Measurements from ENCODE around the gene PDE4DIP.
"Not testable (repeated sequence)": the region's sequence is repeated elsewhere in the genome, so short reads cannot be mapped to it uniquely, and the experiment has no call there.

Gene PDE4DIP

DNA sequence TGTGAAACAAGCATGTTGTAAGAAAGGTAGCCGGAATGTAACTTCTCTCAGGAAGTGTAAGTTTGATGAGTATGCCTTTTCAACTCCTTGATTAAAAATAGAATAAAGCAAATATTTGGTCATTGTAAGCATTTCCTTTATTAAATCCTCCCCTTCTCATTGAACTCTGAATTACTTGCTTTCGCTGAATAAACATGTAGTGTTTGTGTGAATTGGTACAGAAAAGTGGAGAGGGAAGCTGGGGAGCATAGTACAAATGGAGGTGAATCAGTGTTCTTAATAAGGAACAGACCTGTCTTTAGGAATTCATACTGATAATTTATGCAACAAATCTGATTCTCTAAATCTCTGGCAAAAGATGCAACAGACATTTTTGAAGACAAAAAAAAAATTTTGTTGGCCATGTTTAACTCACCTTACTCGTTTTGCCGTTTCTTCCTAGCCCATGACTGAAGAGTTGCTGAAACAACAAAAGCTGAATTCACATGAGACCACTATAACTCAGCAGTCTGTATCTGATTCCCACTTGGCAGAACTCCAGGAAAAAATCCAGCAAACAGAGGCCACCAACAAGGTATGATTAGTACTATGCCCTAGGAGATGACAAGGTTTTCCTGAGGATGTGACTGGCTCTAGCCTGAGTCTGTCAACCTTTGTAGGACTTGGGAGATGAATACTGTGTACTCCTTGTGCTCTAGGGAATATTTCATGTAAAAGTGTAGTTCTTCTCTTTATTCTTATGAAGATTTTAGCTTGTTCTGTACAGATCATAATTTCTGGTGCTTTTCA is 116.2 kb downstream of the PDE4DIP start:
- H3K4me1 Mint-ChIP-seq; ATAC-seq (replicated peaks); H3K36me3 Mint-ChIP-seq; DNase-seq; H3K9me3 Mint-ChIP-seq; H3K27ac Mint-ChIP-seq; H3K4me3 Mint-ChIP-seq; H3K27me3 Mint-ChIP-seq: not testable (repeated sequence)

GRCh38 chr1:148962127-148962857 is 118.1 kb downstream of the PDE4DIP start:
- ATAC-seq (replicated peaks); DNase-seq; H3K4me1 Mint-ChIP-seq; H3K27ac Mint-ChIP-seq; H3K4me3 Mint-ChIP-seq; H3K9me3 Mint-ChIP-seq; H3K27me3 Mint-ChIP-seq; H3K36me3 Mint-ChIP-seq: not testable (repeated sequence)

GRCh38 chr1:148966084-148966483 is 121.9 kb downstream of the PDE4DIP start:
- not testable (repeated sequence) for H3K9me3 Mint-ChIP-seq, H3K4me3 Mint-ChIP-seq, H3K36me3 Mint-ChIP-seq, H3K4me1 Mint-ChIP-seq, H3K27me3 Mint-ChIP-seq, H3K27ac Mint-ChIP-seq
- peak; percentile 79 to 89 for ATAC-seq (replicated peaks)
- DNase-seq, result peak; percentile 9

DNA sequence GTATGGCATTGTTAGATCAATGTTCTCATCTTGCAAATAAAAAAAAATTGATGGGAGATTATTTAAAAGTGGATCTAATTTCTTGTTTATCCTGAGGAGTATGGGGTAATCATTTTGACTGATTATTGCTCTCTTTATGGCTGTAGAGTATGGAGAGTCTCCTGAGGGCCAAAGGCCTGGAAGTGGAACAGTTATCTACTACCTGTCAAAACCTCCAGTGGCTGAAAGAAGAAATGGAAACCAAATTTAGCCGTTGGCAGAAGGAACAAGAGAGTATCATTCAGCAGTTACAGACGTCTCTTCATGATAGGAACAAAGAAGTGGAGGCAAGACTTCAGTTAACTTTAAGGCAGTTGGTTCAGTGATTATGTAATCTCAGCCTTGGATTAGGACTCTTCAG is 123.4 kb downstream of the PDE4DIP start:
- H3K4me3 Mint-ChIP-seq; H3K4me1 Mint-ChIP-seq; H3K27me3 Mint-ChIP-seq; DNase-seq; ATAC-seq (replicated peaks); H3K9me3 Mint-ChIP-seq; H3K36me3 Mint-ChIP-seq; H3K27ac Mint-ChIP-seq: not testable (repeated sequence)

DNA sequence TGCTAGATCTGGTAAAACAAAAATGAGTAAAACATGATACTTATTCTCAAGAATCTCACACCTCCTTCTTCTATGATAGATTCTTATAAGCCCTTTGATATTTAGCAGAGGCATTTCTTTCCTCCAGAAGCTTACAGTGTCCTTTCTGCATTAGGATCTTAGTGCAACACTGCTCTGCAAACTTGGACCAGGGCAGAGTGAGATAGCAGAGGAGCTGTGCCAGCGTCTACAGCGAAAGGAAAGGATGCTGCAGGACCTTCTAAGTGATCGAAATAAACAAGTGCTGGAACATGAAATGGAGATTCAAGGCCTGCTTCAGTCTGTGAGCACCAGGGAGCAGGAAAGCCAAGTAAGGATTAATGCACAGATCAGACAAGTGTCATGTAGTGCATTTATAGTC is 124.5 kb downstream of the PDE4DIP start:
- H3K27ac Mint-ChIP-seq; H3K9me3 Mint-ChIP-seq; H3K36me3 Mint-ChIP-seq; DNase-seq; ATAC-seq (replicated peaks); H3K27me3 Mint-ChIP-seq; H3K4me3 Mint-ChIP-seq; H3K4me1 Mint-ChIP-seq: not testable (repeated sequence)

DNA sequence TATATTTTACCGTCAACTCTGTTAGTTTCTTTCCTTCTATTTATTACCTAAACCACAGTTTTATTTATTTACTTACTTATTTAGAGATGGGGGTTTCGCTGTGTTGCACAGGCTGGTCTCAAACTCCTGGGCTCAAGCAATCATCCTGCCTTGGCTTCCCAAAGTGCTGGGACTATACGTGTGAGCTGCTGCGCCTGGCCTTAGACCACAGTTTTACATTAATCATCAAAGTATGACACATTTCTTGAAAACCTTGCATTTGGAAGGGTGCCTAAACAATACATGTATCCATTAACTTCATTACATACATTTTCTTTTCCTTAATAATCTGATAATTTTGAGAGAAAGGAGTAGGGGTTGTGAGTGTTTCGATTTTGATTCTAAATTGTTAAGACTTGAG is 124.9 kb downstream of the PDE4DIP start:
- not testable (repeated sequence) for ATAC-seq (replicated peaks); H3K4me3 Mint-ChIP-seq; H3K27ac Mint-ChIP-seq; H3K36me3 Mint-ChIP-seq; H3K27me3 Mint-ChIP-seq; H3K9me3 Mint-ChIP-seq; DNase-seq; H3K4me1 Mint-ChIP-seq

DNA sequence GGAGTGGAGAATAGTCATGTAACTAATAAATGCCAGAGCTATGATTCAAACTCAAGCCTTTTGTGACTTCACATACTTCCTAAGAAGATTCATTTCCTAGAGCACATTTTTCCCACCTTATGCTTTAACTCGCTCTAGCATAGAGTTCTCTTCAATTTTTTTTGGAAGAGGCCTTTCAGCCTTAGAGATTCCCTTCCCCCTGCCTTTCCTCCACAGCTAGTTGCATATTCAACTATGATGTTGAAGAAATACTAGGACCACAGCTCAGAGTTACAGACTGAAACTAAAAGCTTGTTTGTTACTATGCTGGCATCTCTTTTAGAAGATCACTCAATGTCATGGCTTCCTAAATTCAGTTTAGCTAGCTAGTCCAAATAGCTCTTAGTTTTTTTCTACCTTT is 131.2 kb downstream of the PDE4DIP start:
- not testable (repeated sequence) for H3K27me3 Mint-ChIP-seq, DNase-seq, H3K9me3 Mint-ChIP-seq
- peak overlapping the region; percentile 63 to 72 for H3K4me3 Mint-ChIP-seq
- H3K27ac Mint-ChIP-seq, result peak overlapping the region; percentile 68
- ATAC-seq (replicated peaks), result peak; percentile 74 to 79
- peaks cover 5 to 17% of the 10 kb centered on the region in 2 donors for H3K4me1 Mint-ChIP-seq
- H3K36me3 Mint-ChIP-seq, result peaks cover 20 to 22% of the 10 kb centered on the region in 2 donors

- Mint-ChIP-seq H3K27ac (peak overlapping the region; percentile 68), H3K36me3 (peaks cover 24 to 27% of the 10 kb centered on the region in 2 donors), H3K4me3 (peak overlapping the region; percentile 63 to 72), H3K4me1 (peaks cover 5 to 17% of the 10 kb centered on the region in 2 donors)
- not testable (repeated sequence) for H3K9me3 Mint-ChIP-seq, H3K27me3 Mint-ChIP-seq, DNase-seq
- peak; percentile 93 for ATAC-seq (replicated peaks)
These were observed 131.8 kb downstream of the PDE4DIP start for GRCh38 chr1:148975866-148976537.

GRCh38 chr1:148977785-148978184 is 133.6 kb downstream of the PDE4DIP start:
- not testable (repeated sequence) for DNase-seq; ATAC-seq (replicated peaks); H3K4me3 Mint-ChIP-seq; H3K27ac Mint-ChIP-seq; H3K27me3 Mint-ChIP-seq; H3K9me3 Mint-ChIP-seq
- Mint-ChIP-seq H3K36me3 (peaks cover 33 to 40% of the 10 kb centered on the region in 2 donors), H3K4me1 (peaks cover 5 to 17% of the 10 kb centered on the region in 2 donors)

- not testable (repeated sequence) for H3K27ac Mint-ChIP-seq; H3K4me3 Mint-ChIP-seq; ATAC-seq (replicated peaks); DNase-seq; H3K4me1 Mint-ChIP-seq; H3K9me3 Mint-ChIP-seq; H3K27me3 Mint-ChIP-seq; H3K36me3 Mint-ChIP-seq
These were observed 145.2 kb downstream of the PDE4DIP start for GRCh38 chr1:148989378-148989777.

GRCh38 chr1:148990233-148990788 is 146.1 kb downstream of the PDE4DIP start:
- H3K36me3 Mint-ChIP-seq; ATAC-seq (replicated peaks); DNase-seq; H3K9me3 Mint-ChIP-seq; H3K27ac Mint-ChIP-seq; H3K27me3 Mint-ChIP-seq; H3K4me1 Mint-ChIP-seq; H3K4me3 Mint-ChIP-seq: not testable (repeated sequence)

DNA sequence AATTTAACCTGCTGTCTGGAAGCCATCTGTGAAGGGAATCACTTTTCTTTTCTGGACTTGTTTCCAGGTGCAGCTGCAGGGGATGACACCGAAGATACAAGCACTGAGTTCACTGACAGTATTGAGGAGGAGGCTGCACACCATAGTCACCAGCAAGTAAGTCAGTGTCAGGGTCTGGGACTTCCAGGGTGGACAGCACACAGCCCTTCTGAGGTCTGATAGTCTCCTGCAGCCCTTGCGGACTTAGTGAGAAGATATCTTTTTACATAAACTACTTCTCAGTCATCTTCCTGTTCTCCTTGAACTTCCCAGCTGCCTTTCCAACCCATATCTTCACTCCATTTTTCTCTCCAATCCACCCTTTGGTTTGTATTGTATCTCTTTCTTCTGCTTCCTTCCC is 147.6 kb downstream of the PDE4DIP start:
- H3K4me3 Mint-ChIP-seq; DNase-seq; H3K27ac Mint-ChIP-seq; H3K27me3 Mint-ChIP-seq; H3K4me1 Mint-ChIP-seq; ATAC-seq (replicated peaks); H3K9me3 Mint-ChIP-seq; H3K36me3 Mint-ChIP-seq: not testable (repeated sequence)

GRCh38 chr1:148992364-148992763 is 148.1 kb downstream of the PDE4DIP start:
- not testable (repeated sequence) for H3K36me3 Mint-ChIP-seq; H3K9me3 Mint-ChIP-seq; H3K4me3 Mint-ChIP-seq; DNase-seq; H3K4me1 Mint-ChIP-seq; H3K27me3 Mint-ChIP-seq; ATAC-seq (replicated peaks); H3K27ac Mint-ChIP-seq

- H3K4me1 Mint-ChIP-seq; H3K36me3 Mint-ChIP-seq; H3K27ac Mint-ChIP-seq; H3K27me3 Mint-ChIP-seq; H3K4me3 Mint-ChIP-seq; H3K9me3 Mint-ChIP-seq; ATAC-seq (replicated peaks); DNase-seq: not testable (repeated sequence)
These were observed 152.4 kb downstream of the PDE4DIP start for GRCh38 chr1:148996449-148997224.
